ENCODE results near the gene MPND. TPM values are rescaled to one million over a fixed set of nuclear protein-coding genes. Genes with fewer than 3 reads are reported as not detected.

MPND gene
- polyA plus RNA-seq, 4 donors, result 14.1 to 30.4 (median 20.5) TPM

DNA sequence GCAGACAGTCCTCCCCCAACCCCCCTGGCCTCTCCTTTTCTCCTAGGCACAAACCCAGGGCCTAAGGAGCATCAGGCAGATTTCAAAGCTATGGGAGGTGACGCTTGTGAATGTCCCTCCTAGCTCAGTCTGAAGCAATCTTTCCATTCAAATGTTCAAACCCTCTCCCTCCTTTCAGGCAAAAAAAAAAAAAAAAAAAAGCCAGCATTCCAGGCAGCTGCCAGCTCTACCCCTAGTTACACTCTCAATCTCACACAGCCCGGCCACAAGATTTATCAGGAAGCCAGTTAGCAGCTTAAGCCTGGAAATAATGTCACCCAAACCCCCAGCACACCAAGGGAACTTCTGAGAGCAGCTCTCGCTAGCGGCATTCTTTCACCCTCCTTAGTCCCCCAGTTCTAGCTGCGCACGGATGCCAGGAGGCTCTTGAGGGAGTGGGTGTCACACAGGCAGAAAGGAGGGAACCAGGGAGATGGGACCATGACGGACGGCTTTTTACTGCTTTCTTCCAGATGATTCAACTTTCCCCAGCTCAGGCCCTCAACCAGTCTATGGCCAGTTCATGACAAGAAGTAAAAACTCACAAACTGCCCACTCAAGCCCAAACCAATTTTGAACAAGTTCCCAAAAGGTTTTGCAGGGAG lies 50.7 kb downstream of the MPND start:
- no peak for DNase-seq (ENCODE audit: low read depth in 4 of 4, low spot score in 3 of 4)

GRCh38 chr19:4396949-4397783 lies 53.8 kb downstream of the MPND start:
- DNase-seq (ENCODE audit: low read depth in 4 of 4, low spot score in 3 of 4), result no peak

DNA sequence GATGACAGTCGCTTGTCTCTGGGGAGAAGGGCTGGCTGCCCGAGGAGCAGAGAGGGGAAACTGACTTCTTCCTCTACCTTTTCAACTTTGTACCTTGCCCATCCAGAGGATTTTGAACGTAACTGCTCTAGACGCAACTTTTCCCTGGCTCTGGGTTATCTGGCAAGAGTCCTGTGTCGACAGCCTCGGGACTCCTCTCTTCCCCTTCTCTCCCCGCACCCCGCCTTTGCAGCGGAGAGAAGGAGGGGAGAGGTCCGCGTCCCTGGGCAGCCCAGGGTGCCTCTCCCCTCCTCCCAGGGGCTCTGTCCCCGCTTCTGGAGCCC lies 56.4 kb downstream of the MPND start:
- DNase-seq (ENCODE audit: low read depth in 4 of 4, low spot score in 3 of 4), result no peak

GRCh38 chr19:4400135-4400936 lies 57.0 kb downstream of the MPND start, which contains the start of gene SH3GL1:
SH3GL1 (minus strand) TSS chr19:4400547; CDS start chr19:4400368, 179 bp downstream.
- DNase-seq (ENCODE audit: low read depth in 4 of 4, low spot score in 3 of 4), result peak in 3 of 4 donors; percentile 84 to 88 (median 87)

DNA sequence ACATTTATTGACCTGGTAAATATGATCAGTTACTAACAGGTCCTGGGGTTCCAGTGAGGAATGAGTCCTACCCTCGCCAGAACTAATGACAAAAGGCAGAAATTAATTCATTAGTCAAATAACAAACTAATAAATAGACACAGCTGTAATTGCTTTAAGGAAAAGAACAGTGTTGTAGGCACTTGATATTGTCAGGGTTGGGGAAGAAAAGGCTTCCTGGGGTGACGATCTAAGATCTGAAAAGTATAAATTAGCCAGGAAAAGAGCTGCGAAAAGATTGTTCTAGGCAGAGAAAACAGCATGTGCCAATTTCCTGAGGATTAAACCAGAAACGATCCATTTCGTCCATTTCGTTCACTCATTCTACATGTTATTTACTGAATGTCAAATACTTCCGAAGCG lies 58.4 kb downstream of the MPND start:
- no peak for DNase-seq (ENCODE audit: low read depth in 4 of 4, low spot score in 3 of 4)

DNA sequence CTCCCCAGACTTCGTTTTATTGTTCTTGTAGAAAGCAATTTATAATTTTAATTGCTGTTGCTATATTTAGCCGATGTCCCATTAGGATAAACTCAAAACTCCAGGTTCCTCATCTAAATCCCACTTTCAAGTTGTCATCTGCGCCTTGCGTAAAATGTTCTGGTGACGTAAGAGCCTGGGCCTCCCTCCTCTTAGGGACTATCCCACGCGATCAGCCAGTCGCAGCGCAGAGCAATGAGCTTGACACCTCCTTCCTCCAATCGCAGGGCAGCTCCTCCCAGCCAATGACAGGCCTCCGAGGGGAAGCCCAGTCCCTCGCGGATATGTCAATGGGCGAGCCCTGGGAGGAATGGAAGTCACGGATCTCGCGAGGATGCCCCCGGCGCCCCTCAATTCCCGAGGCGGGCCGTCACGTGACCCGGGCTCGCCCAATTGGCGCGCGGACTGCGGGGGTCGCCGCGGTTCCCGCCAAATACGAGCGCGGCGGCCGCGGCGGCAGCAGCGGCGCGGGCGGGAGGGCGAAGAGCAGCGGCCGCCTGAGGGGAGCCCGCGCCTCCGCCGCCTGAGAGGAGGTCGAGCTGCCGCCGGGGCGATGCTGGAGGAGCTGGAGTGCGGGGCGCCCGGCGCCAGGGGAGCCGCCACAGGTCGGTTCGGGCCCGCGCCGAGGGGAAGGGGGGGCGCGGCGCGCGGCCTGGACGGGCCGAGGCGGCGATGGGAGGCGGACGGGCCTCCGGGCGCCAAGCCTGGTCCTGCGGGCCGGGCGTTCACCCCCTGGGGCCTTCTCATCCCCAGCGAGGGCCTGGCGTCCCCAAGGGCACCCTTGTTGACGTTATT lies 59.0 kb downstream of the MPND start, which contains the start of gene CHAF1A:
Gene CHAF1A, plus strand, starts transcription at position 470 of the 834 bp plus-strand sequence. Its CDS starts 123 bp downstream, at position 593.
- DNase-seq (ENCODE audit: low read depth in 4 of 4, low spot score in 3 of 4), result peak; percentile 97 to 99 (median 98)

DNA sequence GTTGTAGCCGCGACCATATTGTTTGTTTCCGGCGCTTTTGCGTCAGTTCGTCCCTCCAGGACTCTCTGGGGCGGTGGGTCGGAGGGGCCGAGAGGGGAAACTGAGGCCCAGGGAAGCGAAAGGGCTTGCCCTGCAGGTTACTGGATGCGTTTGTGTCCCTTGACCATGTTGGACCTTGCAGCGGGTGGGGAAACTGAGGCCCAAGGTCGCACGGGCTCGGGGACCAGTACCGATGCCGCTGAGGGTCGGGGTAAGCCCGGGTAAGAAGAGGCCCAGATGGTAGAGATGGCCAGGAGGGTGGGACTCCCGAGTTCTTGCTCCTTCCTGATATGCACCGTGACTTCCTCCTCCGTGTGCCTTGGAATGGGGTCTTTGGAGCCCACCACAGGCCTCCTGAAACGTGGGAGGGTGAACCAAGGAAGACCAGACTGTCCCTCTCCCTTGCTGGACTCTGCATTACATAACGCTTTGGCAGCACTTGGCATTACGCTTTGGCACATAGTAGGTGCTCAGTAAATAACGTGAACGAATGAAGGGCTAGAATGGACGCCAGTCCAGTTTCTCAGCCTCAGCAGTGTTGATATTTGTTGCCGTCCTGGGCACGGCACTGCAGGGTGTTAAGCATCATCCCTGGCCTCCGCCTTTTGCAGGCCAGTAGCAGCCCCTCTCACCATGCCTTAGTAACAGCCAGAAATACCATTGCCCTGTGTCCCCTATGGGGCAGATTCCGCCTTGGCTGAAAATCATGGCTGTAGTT lies 59.8 kb downstream of the MPND start:
- no peak for DNase-seq (ENCODE audit: low read depth in 4 of 4, low spot score in 3 of 4)

GRCh38 chr19:4405977-4406376 lies 62.6 kb downstream of the MPND start:
- no peak for DNase-seq (ENCODE audit: low read depth in 4 of 4, low spot score in 3 of 4)

DNA sequence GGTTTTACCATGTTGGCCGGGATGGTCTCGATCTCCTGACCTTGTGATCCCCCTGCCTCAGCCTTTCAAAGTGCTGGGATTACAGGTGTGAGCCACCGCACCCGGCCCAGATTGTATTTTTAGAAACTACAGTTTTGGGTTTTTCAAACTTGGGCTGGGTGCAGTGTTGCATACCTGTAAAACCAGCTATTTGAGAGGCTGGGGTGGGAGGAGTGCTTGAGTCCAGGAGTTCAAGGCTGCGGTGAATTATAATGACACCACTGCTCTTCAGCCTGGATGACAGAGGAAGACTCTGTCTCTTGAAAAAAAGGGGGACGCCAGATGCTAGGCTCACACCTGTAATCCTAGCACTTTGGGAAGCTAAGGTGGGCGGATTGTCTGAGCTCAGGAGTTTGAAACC lies 63.3 kb downstream of the MPND start:
- DNase-seq (ENCODE audit: low read depth in 4 of 4, low spot score in 3 of 4), result no peak

DNA sequence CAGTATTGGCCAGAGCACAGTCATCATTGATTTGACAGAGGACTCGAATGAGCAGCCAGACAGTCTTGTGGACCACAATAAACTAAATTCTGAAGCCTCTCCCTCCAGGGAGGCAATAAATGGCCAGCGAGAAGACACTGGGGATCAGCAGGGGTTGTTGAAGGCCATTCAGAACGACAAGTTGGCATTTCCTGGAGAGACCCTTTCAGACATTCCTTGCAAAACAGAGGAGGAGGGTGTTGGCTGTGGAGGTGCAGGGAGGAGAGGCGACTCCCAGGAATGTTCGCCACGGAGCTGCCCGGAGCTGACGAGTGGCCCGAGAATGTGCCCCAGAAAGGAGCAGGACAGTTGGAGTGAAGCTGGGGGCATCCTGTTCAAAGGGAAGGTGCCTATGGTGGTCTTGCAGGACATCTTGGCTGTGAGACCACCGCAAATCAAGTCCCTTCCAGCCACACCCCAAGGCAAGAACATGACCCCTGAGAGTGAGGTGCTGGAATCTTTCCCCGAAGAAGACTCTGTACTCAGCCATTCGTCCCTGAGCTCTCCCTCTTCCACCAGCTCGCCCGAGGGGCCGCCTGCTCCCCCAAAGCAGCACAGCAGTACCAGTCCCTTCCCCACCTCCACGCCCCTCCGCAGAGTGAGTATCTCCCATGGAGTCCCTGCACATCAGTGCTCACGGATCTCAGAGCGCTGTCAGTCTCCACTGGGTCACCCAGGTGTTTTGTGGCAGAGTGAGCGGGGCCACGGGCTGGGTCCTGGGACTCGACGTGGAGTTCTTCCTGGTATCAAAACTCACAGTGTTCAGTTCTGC lies 66.0 kb downstream of the MPND start:
- no peak for DNase-seq (ENCODE audit: low read depth in 4 of 4, low spot score in 3 of 4)

Other genes with a start within 250 kb of the MPND start
- gene MAP2K2, start 219.4 kb upstream of the MPND start, polyA plus RNA-seq (ENCODE audit: insufficient read length in 4 of 4), result 100 to 1,000 TPM in 2 of 4 donors, 10 to 100 TPM in 2; 92.8 to 140 (median 98.7) TPM
- gene CREB3L3, start 189.9 kb upstream of the MPND start, polyA plus RNA-seq (ENCODE audit: insufficient read length in 4 of 4), result 1 to 10 TPM in 2 of 4 donors, under 1 TPM in 2; 0.37 to 1.2 (median 0.79) TPM
- 10 to 100 TPM; 13.9 to 25.3 (median 17.9) TPM for gene SIRT6, start 161.0 kb upstream of the MPND start, polyA plus RNA-seq (ENCODE audit: insufficient read length in 4 of 4)
- 1 to 10 TPM in 3 of 4 donors, under 1 TPM in 1; 0.83 to 2.0 (median 1.4) TPM for gene ANKRD24, start 160.9 kb upstream of the MPND start, polyA plus RNA-seq (ENCODE audit: insufficient read length in 4 of 4)
- gene EBI3, start 114.0 kb upstream of the MPND start, polyA plus RNA-seq (ENCODE audit: insufficient read length in 4 of 4), result under 1 TPM; 0.22 to 0.72 (median 0.36) TPM
- gene YJU2, start 96.5 kb upstream of the MPND start, polyA plus RNA-seq (ENCODE audit: insufficient read length in 4 of 4), result 10 to 100 TPM; 16.9 to 23.9 (median 20.1) TPM
- 1 to 10 TPM; 1.8 to 5.7 (median 3.1) TPM for gene SHD, start 64.3 kb upstream of the MPND start, polyA plus RNA-seq (ENCODE audit: insufficient read length in 4 of 4)
- gene TMIGD2, start 41.2 kb upstream of the MPND start, polyA plus RNA-seq (ENCODE audit: insufficient read length in 4 of 4), result under 1 TPM in 3 of 4 donors, not detected in 1; 0.21 to 0.56 (median 0.43) TPM
- gene FSD1, start 39.0 kb upstream of the MPND start, polyA plus RNA-seq (ENCODE audit: insufficient read length in 4 of 4), result 1 to 10 TPM; 2.8 to 8.8 (median 5.4) TPM
- gene STAP2, start 4.7 kb upstream of the MPND start, polyA plus RNA-seq (ENCODE audit: insufficient read length in 4 of 4), result 10 to 100 TPM; 12.5 to 40.1 (median 18.0) TPM
- 10 to 100 TPM; 56.1 to 77.6 (median 72.3) TPM for gene SH3GL1, start 57.0 kb downstream of the MPND start, polyA plus RNA-seq (ENCODE audit: insufficient read length in 4 of 4)
- 10 to 100 TPM; 19.0 to 25.5 (median 22.8) TPM for gene CHAF1A, start 59.1 kb downstream of the MPND start, polyA plus RNA-seq (ENCODE audit: insufficient read length in 4 of 4)
- gene UBXN6, start 114.2 kb downstream of the MPND start, polyA plus RNA-seq (ENCODE audit: insufficient read length in 4 of 4), result 100 to 1,000 TPM in 1 of 4 donors, 10 to 100 TPM in 3; 82.7 to 125 (median 89.8) TPM
- gene HDGFL2, start 128.7 kb downstream of the MPND start, polyA plus RNA-seq (ENCODE audit: insufficient read length in 4 of 4), result 10 to 100 TPM; 62.6 to 88.6 (median 66.3) TPM
- gene PLIN4, start 174.9 kb downstream of the MPND start, polyA plus RNA-seq (ENCODE audit: insufficient read length in 4 of 4), result 1 to 10 TPM in 1 of 4 donors, under 1 TPM in 3; 0.43 to 2.1 (median 0.86) TPM
- 10 to 100 TPM in 1 of 4 donors, 1 to 10 TPM in 2, under 1 TPM in 1; 0.96 to 10.9 (median 3.0) TPM for gene PLIN5, start 191.7 kb downstream of the MPND start, polyA plus RNA-seq (ENCODE audit: insufficient read length in 4 of 4)
- gene LRG1, start 196.5 kb downstream of the MPND start, polyA plus RNA-seq (ENCODE audit: insufficient read length in 4 of 4), result under 1 TPM; 0.49 to 0.96 (median 0.81) TPM
- 1 to 10 TPM; 2.3 to 5.4 (median 3.7) TPM for gene SEMA6B, start 216.1 kb downstream of the MPND start, polyA plus RNA-seq (ENCODE audit: insufficient read length in 4 of 4)